Astrocyte of the spinal cord (primary cell): ENCODE data around the gene PDXP.
"Not testable (repeated sequence)": the region's sequence is repeated elsewhere in the genome, so short reads cannot be mapped to it uniquely, and the experiment has no call there.

ENCODE experiments used
- DNase-seq: peaks from one replicate; pipeline ENCODE4 v3.0.0; 2011; ENCODE audit warnings: low read depth, low spot score
- H3K4me3 ChIP-seq: 2 replicates; pipeline ENCODE4 v1.5.1; 2011; ENCODE audit warnings: low read depth, mild to moderate bottlenecking, low read length, moderate library complexity
- CTCF ChIP-seq: IDR thresholded peaks from 2 replicates; pipeline ENCODE4 v1.5.1; 2012; ENCODE audit warnings: low read depth, mild to moderate bottlenecking, low read length, inconsistent platforms
- in situ Hi-C: cut with HindIII; loops from 2 replicates; pipeline ENCODE4 v1.10.0; 2017; ENCODE audit warnings: low sequenced_read_pairs

Gene PDXP

GRCh38 chr22:37647317-37647716 lies 11.2 kb upstream of the PDXP start:
- H3K4me3 ChIP-seq, result no peak overlapping the region
- no peak for TF ChIP-seq CTCF
- DNase-seq, result no peak
- in situ Hi-C loops, result no loop called here

DNA sequence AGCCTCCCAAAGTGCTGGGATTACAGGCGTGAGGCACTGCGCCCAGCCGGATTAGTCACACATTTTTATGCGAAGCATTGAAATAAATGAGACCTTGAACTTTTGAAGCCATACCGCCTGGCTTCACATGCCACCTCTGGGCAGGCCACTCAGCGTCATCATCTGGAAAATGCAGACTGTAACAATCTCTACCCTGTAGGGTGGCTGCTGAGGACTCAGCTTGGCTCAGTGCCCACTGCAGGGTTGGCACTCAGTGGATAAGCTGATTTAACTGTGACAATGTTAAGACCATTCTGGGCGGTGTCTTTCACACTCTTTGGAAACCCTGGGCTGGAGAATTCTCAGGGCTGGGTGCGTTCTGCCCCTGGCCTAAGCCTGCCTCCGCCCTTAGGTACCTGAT lies 10.6 kb upstream of the PDXP start:
- no peak for TF ChIP-seq CTCF
- peak; percentile 59 for DNase-seq
- in situ Hi-C loops, result no loop called here
- H3K4me3 ChIP-seq, result no peak overlapping the region

DNA sequence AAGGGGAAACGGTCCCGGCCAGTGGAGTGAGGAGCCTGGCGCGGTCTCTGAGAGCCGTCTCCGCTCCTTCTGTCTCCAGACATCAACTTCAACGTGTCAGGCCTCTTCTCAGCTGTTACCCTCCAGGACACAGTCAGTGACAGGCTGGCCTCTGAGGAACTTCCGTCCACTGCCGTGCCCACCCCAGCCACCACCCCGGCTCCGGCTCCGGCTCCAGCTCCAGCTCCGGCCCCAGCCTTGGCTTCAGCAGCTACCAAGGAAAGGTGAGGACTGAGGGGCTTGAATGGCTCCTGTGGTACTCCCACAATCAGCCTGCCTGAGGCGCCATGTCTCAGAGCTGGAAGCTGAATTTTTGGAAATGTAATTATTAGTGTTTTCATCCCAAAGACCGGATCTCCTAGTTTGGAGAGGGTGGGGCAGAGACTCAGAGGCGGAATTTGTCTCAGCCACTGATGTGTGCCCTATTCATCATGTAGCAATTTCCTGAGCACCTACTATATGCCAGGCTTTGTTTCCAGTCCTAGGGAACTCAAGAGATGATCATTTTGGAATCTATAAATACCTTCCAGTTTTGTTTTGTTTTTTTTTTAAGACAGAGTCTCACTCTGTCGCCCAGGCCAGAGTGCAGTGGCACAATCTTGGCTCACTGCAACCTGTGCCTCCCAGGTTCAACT lies 7.9 kb upstream of the PDXP start:
- no peak overlapping the region for H3K4me3 ChIP-seq
- DNase-seq, result no peak
- in situ Hi-C loops, result no loop called here
- TF ChIP-seq CTCF, result no peak

GRCh38 chr22:37654563-37655251 lies 3.8 kb upstream of the PDXP start:
- H3K4me3 ChIP-seq, result no peak overlapping the region
- in situ Hi-C loops, result no loop called here
- no peak for TF ChIP-seq CTCF
- no peak for DNase-seq

GRCh38 chr22:37655252-37655563 lies 3.3 kb upstream of the PDXP start:
- in situ Hi-C loops, result no loop called here
- no peak overlapping the region for H3K4me3 ChIP-seq
- DNase-seq, result no peak
- no peak for TF ChIP-seq CTCF

DNA sequence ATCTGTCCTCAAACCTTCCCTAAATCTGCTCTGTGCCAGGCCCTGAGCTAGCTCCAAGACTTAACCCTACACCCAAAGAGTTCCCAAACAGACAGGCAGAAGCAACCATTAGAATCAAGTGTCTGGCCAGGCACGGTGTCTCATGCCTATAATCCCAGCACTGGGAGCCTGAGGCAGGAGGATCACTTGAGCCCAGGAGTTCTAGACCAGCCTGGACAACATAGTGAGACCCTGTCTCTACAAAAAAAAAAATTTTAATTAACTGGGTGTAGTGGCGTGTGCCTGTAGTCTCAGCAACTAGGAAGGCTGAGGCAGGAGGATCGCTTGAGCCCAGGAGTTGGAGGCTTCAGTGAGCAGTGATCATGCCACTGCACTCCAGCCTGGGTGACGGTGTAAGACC lies 1.9 kb upstream of the PDXP start:
- DNase-seq, H3K4me3 ChIP-seq, in situ Hi-C loops: not testable (repeated sequence)

- in situ Hi-C loops, result no loop called here
- DNase-seq, result no peak
- TF ChIP-seq CTCF, result no peak
- peak overlapping the region; percentile 46 for H3K4me3 ChIP-seq
These were observed 862 bp upstream of the PDXP start for GRCh38 chr22:37657590-37658132.
